ENCODE data around the gene GNL3. TPM values are rescaled to one million over a fixed set of nuclear protein-coding genes. Genes with fewer than 3 reads are reported as not detected.

Gene GNL3
- total and polyA plus RNA-seq, 2 donors (not counting 1 experiment from before 2014, with no cell fraction given) = 75.2 to 99.9 TPM

DNA sequence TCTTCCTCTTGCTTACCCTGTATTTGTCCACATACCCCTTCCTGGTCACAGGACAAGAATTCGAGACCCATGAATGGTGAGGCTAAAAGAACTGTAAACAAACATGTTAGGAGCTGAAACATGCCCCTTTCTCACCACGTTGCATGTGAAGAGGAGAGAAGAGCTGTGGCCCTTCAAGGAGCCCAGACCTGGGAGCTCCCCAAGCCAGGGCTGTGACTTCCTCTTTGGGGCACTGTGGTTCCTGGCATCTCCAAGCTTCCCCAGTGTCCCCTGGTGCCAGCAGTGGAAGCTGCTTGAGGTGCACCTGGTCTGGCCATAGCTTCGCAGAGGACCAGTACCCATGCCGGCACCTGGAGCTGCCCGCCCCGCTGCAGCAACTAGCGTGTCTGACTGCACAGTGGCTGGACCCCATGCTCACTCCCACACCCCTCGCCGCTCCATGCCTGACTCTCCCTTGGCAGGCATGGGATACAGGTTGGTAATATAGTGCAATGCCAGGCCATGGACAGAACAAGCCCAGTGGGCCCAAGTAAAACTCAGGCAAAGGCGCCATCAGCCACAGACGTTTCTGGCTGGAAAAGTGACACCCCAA lies 30.0 kb downstream of the GNL3 start:
- Histone ChIP-seq H3K4me3 (replicated peaks in 1 of 4; ENCODE audit: control extremely low read depth in 1 of 4, insufficient read depth in 1 of 4, low read depth in 3 of 4, low read length in 4 of 4) (no peak overlapping the region), H3K4me1 (ENCODE audit: control insufficient read depth, extremely low read depth, insufficient read depth, low read length) (no peaks in the 10 kb centered on the region), H3K79me2 (ENCODE audit: control insufficient read depth, insufficient read depth, low read length) (no peaks in the 10 kb centered on the region), H3K27ac (ENCODE audit: insufficient read depth, low read length) (no peak overlapping the region), H3K9me3 (ENCODE audit: control insufficient read depth, insufficient read depth, low read depth, low read length) (no peaks in the 10 kb centered on the region), H3K27me3 (ENCODE audit: control insufficient read depth, insufficient read depth, low read length) (no peaks in the 10 kb centered on the region), H2AFZ (ENCODE audit: low read length) (no peak overlapping the region), H3K9ac (ENCODE audit: insufficient read depth, low read length) (no peak overlapping the region), H3K4me2 (ENCODE audit: extremely low read depth, insufficient read depth, low read length) (no peak overlapping the region), H4K20me1 (ENCODE audit: control insufficient read depth, extremely low read depth, insufficient read depth, low read length) (no peaks in the 10 kb centered on the region), H3K36me3 (ENCODE audit: control insufficient read depth, insufficient read depth, low read length) (no peaks in the 10 kb centered on the region)
- no peak for TF ChIP-seq EZH2 (IDR thresholded peaks at IDR 0.05; ENCODE audit: low read length, missing control alignments)
- TF ChIP-seq, protein P1, sequence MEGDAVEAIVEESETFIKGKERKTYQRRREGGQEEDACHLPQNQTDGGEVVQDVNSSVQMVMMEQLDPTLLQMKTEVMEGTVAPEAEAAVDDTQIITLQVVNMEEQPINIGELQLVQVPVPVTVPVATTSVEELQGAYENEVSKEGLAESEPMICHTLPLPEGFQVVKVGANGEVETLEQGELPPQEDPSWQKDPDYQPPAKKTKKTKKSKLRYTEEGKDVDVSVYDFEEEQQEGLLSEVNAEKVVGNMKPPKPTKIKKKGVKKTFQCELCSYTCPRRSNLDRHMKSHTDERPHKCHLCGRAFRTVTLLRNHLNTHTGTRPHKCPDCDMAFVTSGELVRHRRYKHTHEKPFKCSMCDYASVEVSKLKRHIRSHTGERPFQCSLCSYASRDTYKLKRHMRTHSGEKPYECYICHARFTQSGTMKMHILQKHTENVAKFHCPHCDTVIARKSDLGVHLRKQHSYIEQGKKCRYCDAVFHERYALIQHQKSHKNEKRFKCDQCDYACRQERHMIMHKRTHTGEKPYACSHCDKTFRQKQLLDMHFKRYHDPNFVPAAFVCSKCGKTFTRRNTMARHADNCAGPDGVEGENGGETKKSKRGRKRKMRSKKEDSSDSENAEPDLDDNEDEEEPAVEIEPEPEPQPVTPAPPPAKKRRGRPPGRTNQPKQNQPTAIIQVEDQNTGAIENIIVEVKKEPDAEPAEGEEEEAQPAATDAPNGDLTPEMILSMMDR (conservative IDR thresholded peaks at IDR 0.05 in 1 of 2, IDR thresholded peaks at IDR 0.05 in 1 of 2; ENCODE audit: low read depth in 1 of 2, low read length in 2 of 2) = no peak
- no peak for DNase-seq (ENCODE audit: low read depth in 2 of 2)

DNA sequence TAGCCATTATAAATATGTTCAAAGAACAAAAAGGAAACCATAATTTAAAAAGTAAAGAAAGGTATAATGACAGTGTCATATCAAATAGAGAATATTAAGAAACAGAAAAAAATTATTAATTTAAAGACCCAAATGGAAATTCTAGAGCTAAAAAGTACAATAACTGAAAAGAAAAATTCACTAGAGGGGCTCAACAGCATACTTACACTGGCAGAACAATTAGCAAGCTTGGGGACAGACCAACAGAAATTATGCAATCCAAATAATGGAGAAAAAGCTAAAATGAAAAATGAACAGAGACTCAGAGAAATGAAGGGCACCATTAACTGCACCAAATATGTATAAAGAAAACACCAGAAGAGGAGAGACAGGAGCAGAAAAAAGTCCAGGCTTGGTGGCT lies 33.8 kb downstream of the GNL3 start:
- H3K9me3 ChIP-seq (ENCODE audit: control insufficient read depth, insufficient read depth, low read depth, low read length) = no peaks in the 10 kb centered on the region
- TF ChIP-seq, protein P1 (conservative IDR thresholded peaks at IDR 0.05 in 1 of 2, IDR thresholded peaks at IDR 0.05 in 1 of 2; ENCODE audit: low read depth in 1 of 2, low read length in 2 of 2) = no peak
- no peak for TF ChIP-seq EZH2 (IDR thresholded peaks at IDR 0.05; ENCODE audit: low read length, missing control alignments)
- H2AFZ ChIP-seq (ENCODE audit: low read length) = no peak overlapping the region
- H3K27ac ChIP-seq (ENCODE audit: insufficient read depth, low read length) = no peak overlapping the region
- no peak for DNase-seq (ENCODE audit: low read depth in 2 of 2)
- no peaks in the 10 kb centered on the region for H3K79me2 ChIP-seq (ENCODE audit: control insufficient read depth, insufficient read depth, low read length)
- no peaks in the 10 kb centered on the region for H3K36me3 ChIP-seq (ENCODE audit: control insufficient read depth, insufficient read depth, low read length)
- no peaks in the 10 kb centered on the region for H4K20me1 ChIP-seq (ENCODE audit: control insufficient read depth, extremely low read depth, insufficient read depth, low read length)
- H3K4me3 ChIP-seq (replicated peaks in 1 of 4; ENCODE audit: control extremely low read depth in 1 of 4, insufficient read depth in 1 of 4, low read depth in 3 of 4, low read length in 4 of 4) = no peak overlapping the region
- H3K9ac ChIP-seq (ENCODE audit: insufficient read depth, low read length) = no peak overlapping the region
- H3K27me3 ChIP-seq (ENCODE audit: control insufficient read depth, insufficient read depth, low read length) = no peaks in the 10 kb centered on the region
- no peaks in the 10 kb centered on the region for H3K4me1 ChIP-seq (ENCODE audit: control insufficient read depth, extremely low read depth, insufficient read depth, low read length)
- H3K4me2 ChIP-seq (ENCODE audit: extremely low read depth, insufficient read depth, low read length) = no peak overlapping the region

DNA sequence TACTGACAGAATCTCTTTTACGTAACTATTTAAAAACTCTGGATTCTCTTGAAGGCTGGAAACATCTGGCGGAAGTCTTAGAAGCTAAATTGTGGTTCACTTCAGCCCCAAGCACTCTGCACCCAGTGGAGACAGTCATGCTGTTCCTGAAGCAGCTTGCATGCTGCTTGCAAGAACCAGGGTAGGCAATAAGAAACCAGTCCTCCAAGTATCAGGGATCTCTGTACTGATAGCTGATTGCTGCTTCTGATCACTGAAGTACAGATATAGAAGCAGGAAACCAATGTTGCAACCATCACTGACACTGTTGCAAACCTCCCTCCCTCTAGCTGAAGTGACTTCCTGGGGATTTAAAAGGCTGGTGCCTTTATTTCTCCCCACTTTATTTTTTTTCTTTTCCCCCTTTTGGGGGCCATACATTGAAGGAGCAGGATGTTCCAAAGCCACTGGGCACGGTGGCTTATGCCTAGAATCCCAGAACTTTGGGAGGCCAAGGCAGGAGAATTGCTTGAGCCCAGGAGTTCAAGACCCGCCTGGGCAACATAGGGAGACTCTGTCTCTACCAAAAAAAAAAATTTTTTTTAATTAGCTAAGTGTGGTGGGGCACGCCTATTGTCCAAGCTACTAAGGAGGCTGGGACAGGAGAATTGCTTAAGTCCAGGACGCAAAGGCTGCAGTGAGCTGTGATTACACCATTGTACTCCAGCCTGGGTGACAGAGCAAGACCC lies 35.3 kb downstream of the GNL3 start:
- Histone ChIP-seq H3K36me3 (ENCODE audit: control insufficient read depth, insufficient read depth, low read length) (no peaks in the 10 kb centered on the region), H3K27me3 (ENCODE audit: control insufficient read depth, insufficient read depth, low read length) (no peaks in the 10 kb centered on the region), H3K4me3 (replicated peaks in 1 of 4; ENCODE audit: control extremely low read depth in 1 of 4, insufficient read depth in 1 of 4, low read depth in 3 of 4, low read length in 4 of 4) (no peak overlapping the region), H3K9ac (ENCODE audit: insufficient read depth, low read length) (no peak overlapping the region), H3K4me1 (ENCODE audit: control insufficient read depth, extremely low read depth, insufficient read depth, low read length) (no peaks in the 10 kb centered on the region), H3K27ac (ENCODE audit: insufficient read depth, low read length) (no peak overlapping the region), H2AFZ (ENCODE audit: low read length) (no peak overlapping the region), H3K79me2 (ENCODE audit: control insufficient read depth, insufficient read depth, low read length) (no peaks in the 10 kb centered on the region), H4K20me1 (ENCODE audit: control insufficient read depth, extremely low read depth, insufficient read depth, low read length) (no peaks in the 10 kb centered on the region), H3K4me2 (ENCODE audit: extremely low read depth, insufficient read depth, low read length) (no peak overlapping the region), H3K9me3 (ENCODE audit: control insufficient read depth, insufficient read depth, low read depth, low read length) (no peaks in the 10 kb centered on the region)
- no peak for TF ChIP-seq EZH2 (IDR thresholded peaks at IDR 0.05; ENCODE audit: low read length, missing control alignments)
- TF ChIP-seq, protein P1 (conservative IDR thresholded peaks at IDR 0.05 in 1 of 2, IDR thresholded peaks at IDR 0.05 in 1 of 2; ENCODE audit: low read depth in 1 of 2, low read length in 2 of 2) = no peak
- no peak for DNase-seq (ENCODE audit: low read depth in 2 of 2)
